ENCODE measurements around the gene CYP2D6. TPM values are rescaled to one million over a fixed set of nuclear protein-coding genes. Genes with fewer than 3 reads are reported as not detected.
A peak's percentile ranks its signal among the peaks of the same experiment; 100 is the strongest.

The CYP2D6 gene
- total and polyA plus RNA-seq, 2 of the 13 experiments (the other 11 are each of a cell fraction or from before 2014, with no cell fraction given), result 1.0 to 3.7 TPM

DNA sequence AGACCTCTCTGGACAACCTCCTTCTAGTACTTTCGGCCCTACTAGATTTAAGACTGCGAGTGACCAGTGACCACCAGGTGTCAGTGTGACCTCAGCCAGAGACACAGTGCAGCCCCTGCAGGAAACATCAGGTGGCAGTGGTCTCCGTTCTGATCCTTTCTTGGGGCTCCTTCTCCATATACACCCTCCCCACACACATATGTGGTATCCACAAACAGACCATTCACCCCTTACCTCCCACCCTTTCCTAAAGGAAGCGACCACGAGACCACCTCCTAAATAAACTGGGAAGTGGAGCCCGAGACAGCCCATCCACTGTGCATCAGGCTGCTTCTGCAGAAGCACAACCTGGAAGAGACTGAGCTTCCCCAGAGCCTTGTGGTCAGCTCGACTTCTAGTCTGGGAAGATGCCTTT is 38.5 kb upstream of the CYP2D6 start (continued):
- TF ChIP-seq, protein P1, sequence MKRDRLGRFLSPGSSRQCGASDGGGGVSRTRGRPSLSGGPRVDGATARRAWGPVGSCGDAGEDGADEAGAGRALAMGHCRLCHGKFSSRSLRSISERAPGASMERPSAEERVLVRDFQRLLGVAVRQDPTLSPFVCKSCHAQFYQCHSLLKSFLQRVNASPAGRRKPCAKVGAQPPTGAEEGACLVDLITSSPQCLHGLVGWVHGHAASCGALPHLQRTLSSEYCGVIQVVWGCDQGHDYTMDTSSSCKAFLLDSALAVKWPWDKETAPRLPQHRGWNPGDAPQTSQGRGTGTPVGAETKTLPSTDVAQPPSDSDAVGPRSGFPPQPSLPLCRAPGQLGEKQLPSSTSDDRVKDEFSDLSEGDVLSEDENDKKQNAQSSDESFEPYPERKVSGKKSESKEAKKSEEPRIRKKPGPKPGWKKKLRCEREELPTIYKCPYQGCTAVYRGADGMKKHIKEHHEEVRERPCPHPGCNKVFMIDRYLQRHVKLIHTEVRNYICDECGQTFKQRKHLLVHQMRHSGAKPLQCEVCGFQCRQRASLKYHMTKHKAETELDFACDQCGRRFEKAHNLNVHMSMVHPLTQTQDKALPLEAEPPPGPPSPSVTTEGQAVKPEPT (CRISPR knock-in tag; IDR thresholded peaks at IDR 0.05; ENCODE audit: low read depth), result no peak
- no peak for TF ChIP-seq ZNF564 (CRISPR knock-in tag; IDR thresholded peaks at IDR 0.05)
- TF ChIP-seq, protein P2, sequence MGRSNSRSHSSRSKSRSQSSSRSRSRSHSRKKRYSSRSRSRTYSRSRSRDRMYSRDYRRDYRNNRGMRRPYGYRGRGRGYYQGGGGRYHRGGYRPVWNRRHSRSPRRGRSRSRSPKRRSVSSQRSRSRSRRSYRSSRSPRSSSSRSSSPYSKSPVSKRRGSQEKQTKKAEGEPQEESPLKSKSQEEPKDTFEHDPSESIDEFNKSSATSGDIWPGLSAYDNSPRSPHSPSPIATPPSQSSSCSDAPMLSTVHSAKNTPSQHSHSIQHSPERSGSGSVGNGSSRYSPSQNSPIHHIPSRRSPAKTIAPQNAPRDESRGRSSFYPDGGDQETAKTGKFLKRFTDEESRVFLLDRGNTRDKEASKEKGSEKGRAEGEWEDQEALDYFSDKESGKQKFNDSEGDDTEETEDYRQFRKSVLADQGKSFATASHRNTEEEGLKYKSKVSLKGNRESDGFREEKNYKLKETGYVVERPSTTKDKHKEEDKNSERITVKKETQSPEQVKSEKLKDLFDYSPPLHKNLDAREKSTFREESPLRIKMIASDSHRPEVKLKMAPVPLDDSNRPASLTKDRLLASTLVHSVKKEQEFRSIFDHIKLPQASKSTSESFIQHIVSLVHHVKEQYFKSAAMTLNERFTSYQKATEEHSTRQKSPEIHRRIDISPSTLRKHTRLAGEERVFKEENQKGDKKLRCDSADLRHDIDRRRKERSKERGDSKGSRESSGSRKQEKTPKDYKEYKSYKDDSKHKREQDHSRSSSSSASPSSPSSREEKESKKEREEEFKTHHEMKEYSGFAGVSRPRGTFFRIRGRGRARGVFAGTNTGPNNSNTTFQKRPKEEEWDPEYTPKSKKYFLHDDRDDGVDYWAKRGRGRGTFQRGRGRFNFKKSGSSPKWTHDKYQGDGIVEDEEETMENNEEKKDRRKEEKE (IDR thresholded peaks at IDR 0.05), result no peak
- no peak for TF ChIP-seq TBL1XR1 (IDR thresholded peaks at IDR 0.05; ENCODE audit: borderline replicate concordance, low read length, partially characterized antibody)
- TF ChIP-seq, protein P3, sequence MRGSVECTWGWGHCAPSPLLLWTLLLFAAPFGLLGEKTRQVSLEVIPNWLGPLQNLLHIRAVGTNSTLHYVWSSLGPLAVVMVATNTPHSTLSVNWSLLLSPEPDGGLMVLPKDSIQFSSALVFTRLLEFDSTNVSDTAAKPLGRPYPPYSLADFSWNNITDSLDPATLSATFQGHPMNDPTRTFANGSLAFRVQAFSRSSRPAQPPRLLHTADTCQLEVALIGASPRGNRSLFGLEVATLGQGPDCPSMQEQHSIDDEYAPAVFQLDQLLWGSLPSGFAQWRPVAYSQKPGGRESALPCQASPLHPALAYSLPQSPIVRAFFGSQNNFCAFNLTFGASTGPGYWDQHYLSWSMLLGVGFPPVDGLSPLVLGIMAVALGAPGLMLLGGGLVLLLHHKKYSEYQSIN (CRISPR knock-in tag; IDR thresholded peaks at IDR 0.05; ENCODE audit: borderline replicate concordance), result no peak
- TF ChIP-seq ETV5 (CRISPR knock-in tag; IDR thresholded peaks at IDR 0.05; ENCODE audit: borderline replicate concordance), result 0 out of 2 replicates have a peak, but pooled peaks have one; percentile 20
- 0 out of 2 replicates have a peak, but pooled peaks have one; percentile 36 for TF ChIP-seq KDM2A (CRISPR knock-in tag; IDR thresholded peaks at IDR 0.05; ENCODE audit: borderline replicate concordance, low read depth)
- TF ChIP-seq KLF6 (CRISPR knock-in tag; IDR thresholded peaks at IDR 0.05), result no peak
- no peak for TF ChIP-seq GFI1 (CRISPR knock-in tag; IDR thresholded peaks at IDR 0.05; ENCODE audit: borderline replicate concordance)
- TF ChIP-seq ZBTB42 (CRISPR knock-in tag; IDR thresholded peaks at IDR 0.05), result no peak
- TF ChIP-seq CHD2 (IDR thresholded peaks at IDR 0.05; ENCODE audit: low read depth, low read length), result no peak
- no peak for TF ChIP-seq PHF21A (CRISPR knock-in tag; IDR thresholded peaks at IDR 0.05)
- peak; percentile 24; the same call in 1 of the 2 replicates for TF ChIP-seq SALL1 (CRISPR knock-in tag; IDR thresholded peaks at IDR 0.05)
- TF ChIP-seq ARNT2 (CRISPR knock-in tag; IDR thresholded peaks at IDR 0.05; ENCODE audit: low read depth), result no peak
- peak; percentile 69 for TF ChIP-seq PPARG (CRISPR knock-in tag; conservative IDR thresholded peaks at IDR 0.05)
- TF ChIP-seq, protein P4, sequence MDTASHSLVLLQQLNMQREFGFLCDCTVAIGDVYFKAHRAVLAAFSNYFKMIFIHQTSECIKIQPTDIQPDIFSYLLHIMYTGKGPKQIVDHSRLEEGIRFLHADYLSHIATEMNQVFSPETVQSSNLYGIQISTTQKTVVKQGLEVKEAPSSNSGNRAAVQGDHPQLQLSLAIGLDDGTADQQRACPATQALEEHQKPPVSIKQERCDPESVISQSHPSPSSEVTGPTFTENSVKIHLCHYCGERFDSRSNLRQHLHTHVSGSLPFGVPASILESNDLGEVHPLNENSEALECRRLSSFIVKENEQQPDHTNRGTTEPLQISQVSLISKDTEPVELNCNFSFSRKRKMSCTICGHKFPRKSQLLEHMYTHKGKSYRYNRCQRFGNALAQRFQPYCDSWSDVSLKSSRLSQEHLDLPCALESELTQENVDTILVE (CRISPR knock-in tag; IDR thresholded peaks at IDR 0.05), result no peak
- no peak for TF ChIP-seq ZNF644 (CRISPR knock-in tag; IDR thresholded peaks at IDR 0.05; ENCODE audit: low read depth)
- no peak for TF ChIP-seq SKI (IDR thresholded peaks at IDR 0.05; ENCODE audit: partially characterized antibody)
- TF ChIP-seq ZBTB3 (CRISPR knock-in tag; IDR thresholded peaks at IDR 0.05; ENCODE audit: borderline replicate concordance, low read depth), result no peak
- TF ChIP-seq NBN (conservative IDR thresholded peaks at IDR 0.05), result no peak
- TF ChIP-seq, protein P5, sequence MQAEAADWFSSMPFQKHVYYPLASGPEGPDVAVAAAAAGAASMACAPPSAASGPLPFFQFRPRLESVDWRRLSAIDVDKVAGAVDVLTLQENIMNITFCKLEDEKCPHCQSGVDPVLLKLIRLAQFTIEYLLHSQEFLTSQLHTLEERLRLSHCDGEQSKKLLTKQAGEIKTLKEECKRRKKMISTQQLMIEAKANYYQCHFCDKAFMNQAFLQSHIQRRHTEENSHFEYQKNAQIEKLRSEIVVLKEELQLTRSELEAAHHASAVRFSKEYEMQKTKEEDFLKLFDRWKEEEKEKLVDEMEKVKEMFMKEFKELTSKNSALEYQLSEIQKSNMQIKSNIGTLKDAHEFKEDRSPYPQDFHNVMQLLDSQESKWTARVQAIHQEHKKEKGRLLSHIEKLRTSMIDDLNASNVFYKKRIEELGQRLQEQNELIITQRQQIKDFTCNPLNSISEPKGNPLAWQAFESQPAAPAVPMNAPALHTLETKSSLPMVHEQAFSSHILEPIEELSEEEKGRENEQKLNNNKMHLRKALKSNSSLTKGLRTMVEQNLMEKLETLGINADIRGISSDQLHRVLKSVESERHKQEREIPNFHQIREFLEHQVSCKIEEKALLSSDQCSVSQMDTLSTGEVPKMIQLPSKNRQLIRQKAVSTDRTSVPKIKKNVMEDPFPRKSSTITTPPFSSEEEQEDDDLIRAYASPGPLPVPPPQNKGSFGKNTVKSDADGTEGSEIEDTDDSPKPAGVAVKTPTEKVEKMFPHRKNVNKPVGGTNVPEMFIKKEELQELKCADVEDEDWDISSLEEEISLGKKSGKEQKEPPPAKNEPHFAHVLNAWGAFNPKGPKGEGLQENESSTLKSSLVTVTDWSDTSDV (CRISPR knock-in tag; IDR thresholded peaks at IDR 0.05), result no peak
- TF ChIP-seq GATAD1 (CRISPR knock-in tag; IDR thresholded peaks at IDR 0.05), result no peak

Measured in HepG2 (cell line).